K562 (cell line): ENCODE results near the gene F11R. TPM values are rescaled to one million over a fixed set of nuclear protein-coding genes. Genes with fewer than 3 reads are reported as not detected.
"Not testable (repeated sequence)": the region's sequence is repeated elsewhere in the genome, so short reads cannot be mapped to it uniquely, and the experiment has no call there.

Experiments
- ATAC-seq: fragments of 200-7000 bp; cut with Tn5 transposase; 3 replicates; pipeline ENCODE4 v1.9.1; 2020; ENCODE audit warnings: moderate library complexity
- BruUV-seq: library from RNA; stranded (reverse); fragments of 400-500 nt; replicated peaks from 2 replicates; lab custom pipeline; 2021; lab: Mats Ljungman, UMichigan
- CTCF ChIA-PET: fragments of 300-600 bp; formaldehyde crosslinking; extraction: SDS; loops from one replicate; lab custom pipeline; 2021; ENCODE audit warnings: low intra/inter-chr PET ratio; lab: Yijun Ruan, JAX
- POLR2A ChIA-PET: fragments of 300-600, 350-650 bp; sonication (Branson Sonifier 250); formaldehyde crosslinking; extraction: SDS; loops from one replicate; lab custom pipeline; 2021; ENCODE audit warnings: antibody characterized with exemption, inconsistent platforms; lab: Yijun Ruan, JAX
- DNase-seq, 4 experiments: peaks; one replicate each; pipeline versions ENCODE4 v3.0.0 to v3.0.0-alpha.2; 2011 to 2018; ENCODE audit warnings: low spot score in 3 of 4, mixed read lengths in 3 of 4; ENCODE audit errors: extremely low read depth in 1 of 4
- FAIRE-seq: peaks from 2 replicates; lab custom pipeline; 2011; peaks lifted over from hg19 to GRCh38; lab: Jason Lieb, UNC
- H2AFZ ChIP-seq: 2 replicates; pipeline ENCODE4 v1.6.0; 2011; ENCODE audit warnings: low read depth, low read length, control low read depth, inconsistent platforms
- H3K27ac ChIP-seq: fragments of 200-600 bp; 3 replicates; pipeline ENCODE4 v1.8.0; 2011; ENCODE audit warnings: low read depth, mild to moderate bottlenecking, control low read depth, inconsistent platforms, low read length, moderate library complexity, mixed read lengths; ENCODE audit errors: extremely low read depth
- H3K27me3 ChIP-seq, 2 experiments: fragments of 300-600 bp in 1 of 2; 2 replicates in 1 of 2; 3 replicates in 1 of 2; pipeline versions ENCODE4 v1.6.0 to v1.8.0; 2011; ENCODE audit warnings: inconsistent platforms in 2 of 2, low read length in 2 of 2, mild to moderate bottlenecking in 1 of 2, mixed read lengths in 1 of 2, moderate library complexity in 1 of 2; ENCODE audit not compliant: control insufficient read depth in 2 of 2, insufficient read depth in 2 of 2
- H3K36me3 ChIP-seq: fragments of 300-600 bp; 3 replicates; pipeline ENCODE4 v1.8.0; 2011; ENCODE audit warnings: mild to moderate bottlenecking, low read length, inconsistent platforms; ENCODE audit not compliant: control insufficient read depth, insufficient read depth
- H3K4me1 ChIP-seq, 2 experiments: fragments of 200-600 bp in 1 of 2; replicated peaks in 1 of 2; 2 replicates in 1 of 2; 3 replicates in 1 of 2; pipeline versions ENCODE4 v1.5.1 to v1.8.0; 2011; ENCODE audit warnings: inconsistent platforms in 2 of 2, low read length in 2 of 2, mild to moderate bottlenecking in 1 of 2, mixed read lengths in 1 of 2, moderate library complexity in 1 of 2; ENCODE audit not compliant: control insufficient read depth in 2 of 2, insufficient read depth in 2 of 2
- H3K4me2 ChIP-seq: 2 replicates; pipeline ENCODE4 v1.6.1; 2011; ENCODE audit warnings: low read length, control low read depth, inconsistent platforms, mixed read lengths; ENCODE audit not compliant: insufficient read depth
- H3K4me3 ChIP-seq: fragments of 200-600 bp; sonication (generic), shearing (Covaris generic); 2 replicates; pipeline ENCODE4 v1.5.1; 2016; ENCODE audit warnings: control low read depth, inconsistent platforms
- H3K79me2 ChIP-seq: fragments of 200-600 bp; 3 replicates; pipeline ENCODE4 v1.8.0; 2011; ENCODE audit warnings: low read length, inconsistent platforms; ENCODE audit not compliant: control insufficient read depth, insufficient read depth
- H3K9ac ChIP-seq, 2 experiments: 2 replicates each; pipeline versions ENCODE4 v1.6.0 to v1.6.1; 2011; ENCODE audit warnings: low read depth in 2 of 2, low read length in 2 of 2, control low read depth in 1 of 2, inconsistent platforms in 1 of 2, mild to moderate bottlenecking in 1 of 2, mixed read lengths in 1 of 2; ENCODE audit not compliant: insufficient read depth in 1 of 2
- H3K9me1 ChIP-seq: one replicate; pipeline ENCODE4 v1.6.0; 2011; ENCODE audit warnings: inconsistent platforms, mild to moderate bottlenecking, low read length, moderate library complexity; ENCODE audit not compliant: control insufficient read depth, insufficient read depth
- H3K9me3 ChIP-seq: replicated peaks from 2 replicates; pipeline ENCODE4 v1.5.1; 2011; ENCODE audit warnings: low read depth, low read length, inconsistent platforms; ENCODE audit not compliant: control insufficient read depth, insufficient read depth
- H4K20me1 ChIP-seq: replicated peaks from 2 replicates; pipeline ENCODE4 v1.6.1; 2011; ENCODE audit warnings: low read length, inconsistent platforms, mixed read lengths; ENCODE audit not compliant: control insufficient read depth, insufficient read depth
- MCM5 ChIP-seq: fragments of 450-650 bp; IDR thresholded peaks from 2 replicates; pipeline ENCODE4 v1.6.1; 2016; ENCODE audit warnings: low read depth
- PCBP2 ChIP-seq: fragments of 200-400 bp; formaldehyde crosslinking; IDR thresholded peaks from 2 replicates; pipeline ENCODE4 v1.6.1; 2018; ENCODE audit warnings: low read length, low read depth, mild to moderate bottlenecking, moderate library complexity; ENCODE audit not compliant: poor library complexity, severe bottlenecking
- PHF21A ChIP-seq: fragments of 450-650 bp; IDR thresholded peaks from 2 replicates; pipeline ENCODE4 v1.6.1; 2017; ENCODE audit warnings: low read depth, borderline replicate concordance
- SRF ChIP-seq, 2 experiments: fragments of 250-450, 450-650 bp in 1 of 2; sonication (Bioruptor Pico) in 1 of 2; sonication (generic) in 1 of 2; formaldehyde crosslinking; IDR thresholded peaks; 2 replicates each; pipeline versions ENCODE4 v1.5.0 to v1.5.1; 2020 to 2022; ENCODE audit warnings: mild to moderate bottlenecking in 1 of 2, missing genetic modification reagents in 1 of 2
- ZFP1 ChIP-seq: fragments of 450-650 bp; formaldehyde crosslinking; IDR thresholded peaks from 2 replicates; pipeline ENCODE4 v1.4.0; 2020; ENCODE audit warnings: mild to moderate bottlenecking, mixed read lengths
- ZNF175 ChIP-seq: fragments of 200-800 bp; sonication (Bioruptor generic); IDR thresholded peaks from 2 replicates; pipeline ENCODE4 v1.6.1; 2016; ENCODE audit warnings: low read depth, mild to moderate bottlenecking, missing genetic modification characterization, missing compliant biosample characterization
- WGBS: fragments of 100-300 bp; shearing (Covaris generic); methylation state at CpG from one replicate; pipeline ENCODE4 v1.1.6; 2016; ENCODE audit warnings: low coverage, mixed read lengths; ENCODE audit not compliant: insufficient coverage; ENCODE audit errors: missing lambda C conversion rate; 5-methylcytosine and 5-hydroxymethylcytosine counted together
- in situ Hi-C: fragments of 300-500 bp; cut with MboI; formaldehyde crosslinking; loops from 4 replicates; pipeline ENCODE4 v1.15.0; 2018; ENCODE audit warnings: inconsistent platforms, mixed read lengths
- intact Hi-C: fragments of 100-400 bp; cut with micrococcal nuclease; formaldehyde crosslinking; loops from 2 replicates; pipeline ENCODE4 v1.14.2; 2022
- polyA plus RNA-seq, 8 experiments: library from polyadenylated mRNA; depleted of rRNA in 4 of 8; stranded (reverse) in 5 of 8; unstranded in 3 of 8; fragments of >200 nt; fragmentation: Nextera tagmentation in 2 of 8; fragmentation: Illumina TruSeq in 1 of 8; extraction: Ambion mirVana in 2 of 8; extraction: Trizol in 1 of 8; gene quantifications; 2 replicates each; pipeline versions ENCODE4 v1.2.1 to v1.2.3, GENCODE V29; 2011 to 2014; ENCODE audit warnings: inconsistent platforms in 1 of 8, missing spikeins in 1 of 8
- total RNA-seq, 7 experiments: library from RNA; depleted of rRNA in 6 of 7; stranded (reverse); fragments of >200 nt in 6 of 7; fragmentation: Illumina TruSeq in 2 of 7; extraction: Trizol in 2 of 7; gene quantifications; 2 replicates each; pipeline versions ENCODE4 v1.2.1 to v1.2.3, GENCODE V29; 2011 to 2021; ENCODE audit warnings: low replicate concordance in 1 of 7
- TF ChIP-seq, protein P1 (sequence below): sonication (generic); formaldehyde crosslinking; IDR thresholded peaks from 2 replicates; pipeline ENCODE4 v1.5.0; 2020; ENCODE audit warnings: missing genetic modification reagents

The F11R gene
- total and polyA plus RNA-seq, 9 of the 15 experiments (the other 6 are each of a cell fraction or from before 2014, with no cell fraction given): 27.4 to 187 (median 52.5) TPM

DNA sequence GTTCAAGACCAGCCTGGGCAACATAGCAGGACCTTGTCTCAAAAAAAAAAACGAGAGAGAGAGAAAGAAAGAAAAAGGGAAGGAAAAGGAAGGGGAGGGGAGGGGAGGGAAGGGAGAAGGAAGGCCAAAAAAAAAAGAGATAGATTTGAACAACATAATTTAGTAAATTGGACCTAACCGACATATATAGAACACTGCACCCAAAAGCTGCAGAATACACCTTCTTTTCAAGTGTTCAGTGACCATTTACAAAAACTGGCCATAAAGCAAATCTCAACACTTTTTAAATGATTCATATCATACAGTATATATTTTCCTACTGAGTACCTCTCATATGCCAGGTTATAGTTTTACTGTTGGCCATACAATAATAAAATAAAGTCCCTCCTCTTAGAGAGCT, 10.9 kb upstream of the F11R start:
- BruUV-seq: no TSS peak
- Histone ChIP-seq H2AFZ (no peak overlapping the region), H3K9me1 (no peaks in the 10 kb centered on the region), H3K9me3 (no peaks in the 10 kb centered on the region), H3K4me3 (no peak overlapping the region), H3K4me2 (no peak overlapping the region), H3K27ac (no peak overlapping the region), H3K79me2 (no peaks in the 10 kb centered on the region), H3K4me1 (peaks cover 0 to 13% of the 10 kb centered on the region in 2 experiments; a peak in 4 of 5 replicates), H3K36me3 (no peaks in the 10 kb centered on the region)
- DNase-seq (no peak), FAIRE-seq (no peak)
- CTCF ChIA-PET: no interaction called here
- POLR2A ChIA-PET: interaction anchor here (0.8 to 1.0 kb wide), 4 partner anchors 8 to 17 kb away, joined by 4 to 6 read pairs (median 4); partner anchors contain the start of genes F11R and USF1
- in situ Hi-C loops: no loop called here
- intact Hi-C loops: no loop called here
- TF ChIP-seq ZFP1 (CRISPR knock-in tag) (no peak), MCM5 (no peak), SRF (CRISPR knock-in tag; IDR thresholded peaks at IDR 0.05) (no peak), PCBP2 (peak; percentile 77), PHF21A (no peak), ZNF175 (CRISPR knock-in tag) (no peak)
- TF ChIP-seq, protein P1, sequence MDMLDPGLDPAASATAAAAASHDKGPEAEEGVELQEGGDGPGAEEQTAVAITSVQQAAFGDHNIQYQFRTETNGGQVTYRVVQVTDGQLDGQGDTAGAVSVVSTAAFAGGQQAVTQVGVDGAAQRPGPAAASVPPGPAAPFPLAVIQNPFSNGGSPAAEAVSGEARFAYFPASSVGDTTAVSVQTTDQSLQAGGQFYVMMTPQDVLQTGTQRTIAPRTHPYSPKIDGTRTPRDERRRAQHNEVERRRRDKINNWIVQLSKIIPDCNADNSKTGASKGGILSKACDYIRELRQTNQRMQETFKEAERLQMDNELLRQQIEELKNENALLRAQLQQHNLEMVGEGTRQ (CRISPR knock-in tag): no peak
- TF ChIP-seq, all 486 proteins: peak for 1
- ATAC-seq: no peak
- H3K27me3 ChIP-seq: no peaks in the 10 kb centered on the region
- H4K20me1 ChIP-seq: no peaks in the 10 kb centered on the region
- 71% methylated on average over 1 of the region's 2 CpGs for WGBS
- no peak overlapping the region for H3K9ac ChIP-seq

DNA sequence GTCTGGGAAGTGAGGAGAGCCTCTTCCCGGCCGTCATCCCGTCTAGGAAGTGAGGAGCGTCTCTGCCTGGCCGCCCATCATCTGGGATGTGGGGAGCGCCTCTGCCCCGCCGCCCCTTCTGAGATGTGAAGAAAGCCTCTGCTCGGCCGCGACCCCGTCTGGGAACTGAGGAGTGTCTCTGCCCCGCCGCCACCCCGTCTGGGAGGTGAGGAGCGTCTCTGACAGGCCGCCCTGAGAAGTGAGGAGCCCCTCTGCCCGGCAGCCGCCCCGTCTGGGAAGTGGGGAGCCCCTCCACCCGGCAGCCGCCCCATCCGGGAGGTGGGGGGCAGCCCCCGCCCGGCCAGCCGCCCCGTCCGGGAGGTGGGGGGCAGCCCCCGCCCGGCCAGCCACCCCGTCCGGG, 8.5 kb upstream of the F11R start:
- in situ Hi-C loops, CTCF ChIA-PET, H4K20me1 ChIP-seq, H3K27ac ChIP-seq, H3K9me1 ChIP-seq, BruUV-seq, H3K9me3 ChIP-seq, FAIRE-seq, DNase-seq, H3K36me3 ChIP-seq, H3K79me2 ChIP-seq, H2AFZ ChIP-seq, H3K4me3 ChIP-seq, ATAC-seq, intact Hi-C loops, H3K9ac ChIP-seq, H3K4me2 ChIP-seq, H3K27me3 ChIP-seq: not testable (repeated sequence)
- peaks cover 0 to 16% of the 10 kb centered on the region in 2 experiments; a peak in 4 of 5 replicates for H3K4me1 ChIP-seq
- POLR2A ChIA-PET: interaction anchor here (1.6 kb wide), 1 partner anchor 9 kb away, joined by 3 read pairs; the partner anchor contains the start of gene F11R
- WGBS: 79% methylated on average over 19 of the region's 32 CpGs
